NCI-H510A (cell line): ENCODE data around the gene CARHSP1.
"Not testable (repeated sequence)": the region's sequence is repeated elsewhere in the genome, so short reads cannot be mapped to it uniquely, and the experiment has no call there.

Experiments used
- DNase-seq: peaks from one replicate; lab custom pipeline; 2025; lab: John Stamatoyannopoulos, UW

Gene CARHSP1

GRCh38 chr16:8868416-8869211 is at the start of gene CARHSP1:
TSS of gene CARHSP1 (minus strand) at chr16:8869006. CDS start at chr16:8859328, 9,678 bp downstream.
- DNase-seq = peak; percentile 74

- DNase-seq = not testable (repeated sequence)
Measured at GRCh38 chr16:8917336-8917735, 48.5 kb upstream of the CARHSP1 start.

GRCh38 chr16:8916541-8917225 is 47.9 kb upstream of the CARHSP1 start:
- no peak for DNase-seq

- no peak for DNase-seq
Measured at GRCh38 chr16:8915722-8916301, 47.0 kb upstream of the CARHSP1 start.

- DNase-seq = no peak
Measured at GRCh38 chr16:8914098-8914497, 45.3 kb upstream of the CARHSP1 start.

GRCh38 chr16:8912793-8913192 is 44.0 kb upstream of the CARHSP1 start:
- DNase-seq = no peak

- DNase-seq = no peak
Measured at GRCh38 chr16:8910811-8911210, 42.0 kb upstream of the CARHSP1 start.

- no peak for DNase-seq
Measured at GRCh38 chr16:8908810-8909468, 40.1 kb upstream of the CARHSP1 start.

GRCh38 chr16:8907096-8907495 is 38.3 kb upstream of the CARHSP1 start:
- DNase-seq = no peak

GRCh38 chr16:8905795-8906591 is 37.2 kb upstream of the CARHSP1 start:
- no peak for DNase-seq

- no peak for DNase-seq
Measured at GRCh38 chr16:8905168-8905762, 36.5 kb upstream of the CARHSP1 start.

- no peak for DNase-seq
Measured at GRCh38 chr16:8904018-8904430, 35.2 kb upstream of the CARHSP1 start.

GRCh38 chr16:8903004-8903403 is 34.2 kb upstream of the CARHSP1 start:
- DNase-seq = no peak

- no peak for DNase-seq
Measured at GRCh38 chr16:8901320-8901861, 32.6 kb upstream of the CARHSP1 start.

GRCh38 chr16:8900343-8900742 is 31.5 kb upstream of the CARHSP1 start:
- no peak for DNase-seq

GRCh38 chr16:8899709-8900317 is 31.0 kb upstream of the CARHSP1 start:
- DNase-seq = no peak

GRCh38 chr16:8898660-8899318 is 30.0 kb upstream of the CARHSP1 start:
- no peak for DNase-seq

- DNase-seq = no peak
Measured at GRCh38 chr16:8894736-8895334, 26.0 kb upstream of the CARHSP1 start.

GRCh38 chr16:8893976-8894690 is 25.3 kb upstream of the CARHSP1 start:
- DNase-seq = no peak
